HG03442 (cell line): ENCODE results near the gene ANAPC2.
"Not testable (repeated sequence)": the region's sequence is repeated elsewhere in the genome, so short reads cannot be mapped to it uniquely, and the experiment has no call there.

Source experiments
- ATAC-seq: cut with Tn5 transposase; IDR thresholded peaks from one replicate; pipeline ENCODE4 v1.9.1; 2021; ENCODE audit warnings: mild to moderate bottlenecking, moderate library complexity; ENCODE audit not compliant: unreplicated experiment

The ANAPC2 gene

DNA sequence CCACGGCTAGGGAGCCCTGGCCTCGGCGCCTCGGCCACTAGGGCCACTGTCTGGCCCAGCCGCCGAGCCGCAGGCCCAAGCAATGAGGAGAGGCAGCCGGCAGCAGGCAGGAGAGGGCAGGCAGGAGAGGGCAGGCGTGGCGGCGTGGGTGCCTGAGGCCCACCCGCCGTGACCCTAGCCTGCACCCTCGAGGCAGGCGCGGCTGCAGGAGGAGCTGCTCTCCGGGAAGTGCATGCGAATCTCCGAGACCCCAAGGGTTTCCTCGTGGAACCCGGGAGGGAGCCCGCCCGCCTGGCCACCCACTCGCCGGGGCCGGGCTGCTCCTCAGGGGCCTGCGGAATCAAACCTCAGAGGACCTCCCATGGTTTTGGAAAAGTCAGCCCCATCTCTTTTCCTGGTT, 40.1 kb downstream of the ANAPC2 start:
- ATAC-seq = no peak

DNA sequence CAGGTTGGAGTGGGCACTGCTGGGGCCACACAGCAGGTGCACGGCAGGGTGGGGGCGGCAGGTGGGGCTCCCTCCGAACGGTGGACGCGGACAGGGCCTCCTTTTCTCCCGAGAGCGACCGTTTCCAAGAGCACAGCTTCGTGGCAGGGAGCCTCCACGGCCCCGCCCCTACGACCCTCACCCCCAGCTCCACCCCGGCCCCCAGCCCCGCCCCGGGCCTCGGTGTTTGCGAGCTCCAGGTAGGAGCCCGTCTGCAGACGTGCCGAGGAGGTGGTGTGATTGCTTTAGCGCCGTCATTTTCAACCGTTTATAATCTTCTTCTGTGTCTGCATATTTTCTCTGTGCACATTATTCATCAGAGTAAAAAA, 40.6 kb downstream of the ANAPC2 start:
- no peak for ATAC-seq

DNA sequence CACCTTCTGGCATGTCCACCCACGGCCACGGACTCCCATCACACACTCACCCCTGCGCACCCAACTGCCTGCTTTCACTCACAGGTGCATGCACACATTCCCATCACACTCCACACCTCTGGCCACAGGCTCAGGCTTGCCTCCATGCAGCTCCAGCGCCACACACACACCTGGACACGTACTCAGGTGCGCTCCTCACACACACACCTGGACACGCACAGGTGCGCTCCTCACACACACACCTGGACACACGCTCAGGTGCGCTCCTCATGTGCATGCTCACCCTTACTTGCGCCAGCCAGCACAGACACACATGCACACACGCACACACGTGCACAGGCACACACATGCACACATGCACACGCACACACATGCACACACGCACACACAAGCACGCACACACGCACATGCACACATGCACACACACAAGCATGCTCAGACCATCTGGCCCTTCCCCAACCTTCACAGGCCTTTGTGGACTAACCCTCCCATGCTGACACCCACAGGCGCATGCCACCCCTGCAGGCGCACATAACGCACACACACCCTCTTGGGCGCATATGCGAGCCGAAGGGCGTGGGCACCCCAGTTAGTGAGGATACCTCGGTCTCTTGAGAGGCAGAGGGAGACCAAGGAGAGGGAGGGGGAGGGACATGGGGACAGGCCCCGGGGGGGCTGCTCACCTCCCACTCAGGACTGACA, 41.1 kb downstream of the ANAPC2 start:
- ATAC-seq = no peak

DNA sequence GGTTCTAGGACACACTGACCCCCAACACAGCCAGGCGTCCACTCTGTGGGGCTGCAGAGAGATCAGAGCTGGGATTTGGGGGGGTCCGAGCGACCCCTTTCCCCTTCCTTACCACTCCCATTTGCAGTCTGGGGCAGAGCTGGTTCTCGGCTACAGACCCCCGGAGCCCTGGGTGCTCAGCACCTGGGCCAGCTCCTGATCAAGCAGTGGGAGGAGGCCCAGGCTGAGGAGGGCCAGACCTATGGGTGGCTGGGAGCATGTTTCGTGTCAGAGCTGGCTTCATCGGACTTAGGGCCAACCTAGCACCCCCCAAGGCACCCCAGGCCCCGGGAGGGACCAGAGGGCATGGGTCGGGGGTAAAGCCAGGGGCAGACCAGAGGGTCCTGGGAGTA, 41.8 kb downstream of the ANAPC2 start:
- no peak for ATAC-seq

DNA sequence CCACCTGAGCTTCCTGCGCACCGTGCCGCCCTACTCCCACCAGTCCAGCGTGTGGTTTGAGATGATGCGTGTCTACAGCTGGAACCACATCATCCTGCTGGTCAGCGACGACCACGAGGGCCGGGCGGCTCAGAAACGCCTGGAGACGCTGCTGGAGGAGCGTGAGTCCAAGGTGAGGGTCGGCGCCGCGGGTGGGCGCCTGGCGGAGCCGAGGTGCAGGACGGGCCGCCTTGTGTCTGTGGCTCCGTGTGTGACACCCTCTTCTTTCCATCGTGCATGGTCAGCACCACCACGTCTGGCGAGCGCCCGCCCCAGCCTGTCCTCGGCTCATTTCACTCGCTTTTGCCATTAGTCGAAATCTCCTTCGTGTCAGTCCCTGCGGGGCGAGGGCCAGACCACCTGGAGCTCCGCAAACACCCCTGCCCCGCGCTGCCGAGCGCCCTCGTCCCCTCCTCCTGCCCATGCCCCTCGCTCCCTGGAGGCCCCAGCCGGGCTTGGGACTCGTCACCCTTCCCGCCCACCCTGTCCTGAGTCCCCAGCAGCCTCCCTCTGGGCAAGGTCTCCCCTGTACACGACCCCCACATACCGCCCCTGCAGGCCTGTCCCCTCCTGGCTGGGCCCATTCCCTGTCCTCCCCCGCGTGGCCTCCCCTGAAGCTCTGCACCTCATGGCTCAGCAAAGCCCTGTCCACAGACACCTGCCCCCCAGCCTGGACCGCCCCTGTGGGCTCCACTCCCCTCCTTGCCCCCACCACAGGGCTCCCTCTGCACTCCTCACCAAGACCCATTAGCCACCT, 42.4 kb downstream of the ANAPC2 start:
- no peak for ATAC-seq

DNA sequence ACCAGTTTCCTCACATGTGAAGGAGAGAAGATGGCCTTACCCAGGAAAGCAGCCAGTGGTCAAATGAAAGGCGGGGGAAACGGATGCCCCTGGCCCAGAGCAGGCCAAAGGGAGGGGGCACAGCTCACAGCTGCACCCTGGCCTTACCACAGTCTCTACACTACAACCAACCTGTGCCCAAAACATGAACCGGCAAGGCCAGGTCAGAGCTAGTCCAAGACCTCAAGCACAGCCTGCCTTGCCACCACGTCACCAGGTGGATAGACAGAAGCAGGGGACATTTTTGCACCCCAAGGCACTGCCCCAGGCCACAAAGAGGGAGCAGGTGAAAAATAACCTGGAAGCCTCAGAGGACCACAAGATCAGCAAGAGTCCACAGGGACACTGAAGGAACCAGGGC, 44.9 kb downstream of the ANAPC2 start:
- no peak for ATAC-seq

DNA sequence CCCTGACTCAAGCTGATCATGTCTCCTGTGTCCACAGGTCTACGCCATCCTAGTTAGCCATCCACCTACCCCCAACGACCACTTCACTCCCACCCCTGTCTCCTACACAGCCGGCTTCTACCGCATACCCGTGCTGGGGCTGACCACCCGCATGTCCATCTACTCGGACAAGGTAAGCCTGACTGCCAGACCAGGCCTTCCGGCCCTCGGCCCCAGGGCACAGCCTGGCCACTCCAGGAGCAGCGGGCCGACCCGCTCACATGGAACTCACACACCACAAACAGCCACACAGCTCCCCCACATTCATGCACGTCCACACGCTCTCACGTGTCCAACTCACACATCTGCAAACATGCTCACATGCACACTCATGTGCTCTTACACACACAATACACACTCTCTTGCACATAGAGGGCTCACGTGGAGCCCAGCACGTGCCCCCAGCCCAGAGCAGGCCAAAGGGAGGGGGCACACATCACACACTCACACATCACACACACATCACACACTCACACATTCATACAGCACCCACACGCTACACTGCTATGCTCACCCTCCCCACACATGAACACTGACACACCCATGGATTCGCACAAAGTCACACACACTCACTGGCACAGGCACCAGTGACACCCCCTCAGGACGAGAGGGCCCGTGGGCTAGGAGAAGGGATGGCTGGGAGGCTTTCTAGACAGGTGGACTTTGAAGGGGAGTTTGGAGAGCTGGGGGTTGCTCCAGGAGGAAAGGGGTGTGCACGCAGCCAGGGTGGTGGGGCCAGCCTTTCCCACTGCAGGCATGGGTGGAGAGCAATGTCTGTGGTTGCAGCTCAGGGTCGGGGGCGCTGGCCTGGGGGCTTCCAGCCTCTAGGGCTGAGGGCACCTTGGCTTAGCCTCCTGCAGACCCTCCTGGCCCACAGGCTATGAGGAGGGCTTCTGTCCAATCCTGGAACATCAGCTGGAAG, 46.1 kb downstream of the ANAPC2 start:
- ATAC-seq = no peak

DNA sequence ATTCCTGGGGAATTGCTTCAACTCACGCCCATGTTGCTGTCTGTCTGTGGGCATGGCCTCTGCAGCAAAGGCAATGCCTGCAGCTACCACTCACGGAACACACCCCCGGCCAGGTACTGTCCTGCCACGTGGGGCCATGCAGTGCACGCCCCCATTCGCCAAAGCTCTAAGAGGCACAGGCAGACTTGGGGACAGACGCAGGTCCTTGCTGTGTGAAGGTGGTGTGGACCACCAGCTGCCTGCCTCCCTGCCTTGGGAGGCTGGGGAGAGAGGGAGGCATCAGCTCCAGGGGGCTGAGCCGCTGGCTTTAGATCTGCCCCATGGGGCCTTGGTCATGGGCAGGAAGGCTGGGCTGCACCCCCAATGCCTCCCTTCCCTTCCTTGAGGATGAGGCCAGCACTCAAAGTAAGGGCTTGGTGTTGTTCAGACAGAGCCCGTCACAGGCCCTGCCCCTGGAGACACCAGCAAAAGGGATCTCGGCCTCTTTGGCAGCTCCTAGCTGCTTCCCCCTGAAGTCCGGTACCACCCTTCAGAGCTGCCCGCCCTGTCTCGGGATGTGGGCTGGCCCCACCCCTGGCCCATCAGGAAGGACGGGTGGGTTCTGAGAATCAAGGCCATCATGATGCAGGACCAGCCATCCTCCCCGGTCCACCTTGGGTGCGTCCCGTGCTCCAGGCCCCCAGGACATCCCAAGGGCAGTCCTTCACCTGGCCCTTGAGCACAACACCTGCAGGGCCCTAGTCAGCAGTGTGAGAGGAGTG, 47.1 kb downstream of the ANAPC2 start:
- no peak for ATAC-seq

DNA sequence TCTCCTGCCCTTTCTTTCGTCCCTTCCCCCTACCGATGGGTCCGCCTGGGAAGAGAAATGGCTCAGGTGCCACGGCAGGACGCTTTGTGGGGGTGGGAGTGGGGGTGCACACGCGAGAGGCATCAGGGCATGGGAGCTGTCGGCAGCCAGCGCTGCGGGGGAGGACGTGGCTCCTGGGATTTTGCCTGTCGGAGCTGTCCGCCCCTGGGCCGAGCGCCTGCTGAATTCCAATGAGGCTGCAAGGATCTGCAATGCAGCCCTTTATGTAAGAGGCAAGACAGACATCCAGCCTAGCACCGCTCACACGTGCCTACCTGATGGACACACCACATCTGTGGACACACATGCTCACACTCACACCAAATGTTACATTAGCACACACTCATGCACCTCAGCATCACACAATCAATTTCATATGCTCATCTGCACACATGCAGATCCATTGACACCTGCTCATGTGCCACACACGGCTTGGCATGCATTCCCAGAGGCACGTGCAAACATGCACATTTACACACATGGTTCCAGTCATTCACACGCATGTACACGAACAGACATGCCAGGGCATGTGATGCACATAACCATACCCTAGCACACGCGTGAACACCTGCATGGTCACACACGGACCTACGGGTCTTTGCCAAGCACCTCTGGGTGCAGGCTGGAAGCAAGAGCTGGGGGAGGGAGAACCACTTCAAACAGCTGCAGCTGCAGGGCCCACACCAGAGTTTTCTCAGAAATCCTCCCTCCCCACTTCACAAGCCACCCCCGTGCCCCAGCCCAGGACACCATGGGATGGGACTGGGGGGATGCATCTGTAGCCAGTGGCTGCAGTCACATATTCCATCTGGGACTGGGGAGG, 48.0 kb downstream of the ANAPC2 start:
- ATAC-seq = no peak

DNA sequence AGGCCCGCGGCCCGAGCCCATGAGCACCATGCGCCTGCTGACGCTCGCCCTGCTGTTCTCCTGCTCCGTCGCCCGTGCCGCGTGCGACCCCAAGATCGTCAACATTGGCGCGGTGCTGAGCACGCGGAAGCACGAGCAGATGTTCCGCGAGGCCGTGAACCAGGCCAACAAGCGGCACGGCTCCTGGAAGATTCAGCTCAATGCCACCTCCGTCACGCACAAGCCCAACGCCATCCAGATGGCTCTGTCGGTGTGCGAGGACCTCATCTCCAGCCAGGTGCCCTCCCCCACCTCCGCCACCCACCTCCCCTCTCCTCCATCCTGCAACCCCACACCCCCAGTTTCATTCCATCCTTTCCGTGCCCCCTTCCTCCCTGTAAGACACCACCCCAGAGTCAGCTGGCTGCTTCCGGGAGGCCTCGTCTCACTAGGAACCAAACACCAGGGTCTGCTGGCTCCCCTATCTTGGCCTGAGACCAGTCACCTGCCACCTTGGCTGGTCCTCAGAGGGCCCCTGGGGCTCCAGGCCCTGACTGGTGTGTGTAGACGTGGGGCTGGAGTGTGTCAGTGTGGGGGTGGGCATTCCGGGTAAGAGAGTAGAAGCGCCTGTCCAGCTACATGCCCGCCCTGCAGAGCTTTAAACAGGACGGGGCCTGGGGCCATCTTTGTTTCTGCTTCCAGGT, 48.8 kb downstream of the ANAPC2 start:
- ATAC-seq = no peak

DNA sequence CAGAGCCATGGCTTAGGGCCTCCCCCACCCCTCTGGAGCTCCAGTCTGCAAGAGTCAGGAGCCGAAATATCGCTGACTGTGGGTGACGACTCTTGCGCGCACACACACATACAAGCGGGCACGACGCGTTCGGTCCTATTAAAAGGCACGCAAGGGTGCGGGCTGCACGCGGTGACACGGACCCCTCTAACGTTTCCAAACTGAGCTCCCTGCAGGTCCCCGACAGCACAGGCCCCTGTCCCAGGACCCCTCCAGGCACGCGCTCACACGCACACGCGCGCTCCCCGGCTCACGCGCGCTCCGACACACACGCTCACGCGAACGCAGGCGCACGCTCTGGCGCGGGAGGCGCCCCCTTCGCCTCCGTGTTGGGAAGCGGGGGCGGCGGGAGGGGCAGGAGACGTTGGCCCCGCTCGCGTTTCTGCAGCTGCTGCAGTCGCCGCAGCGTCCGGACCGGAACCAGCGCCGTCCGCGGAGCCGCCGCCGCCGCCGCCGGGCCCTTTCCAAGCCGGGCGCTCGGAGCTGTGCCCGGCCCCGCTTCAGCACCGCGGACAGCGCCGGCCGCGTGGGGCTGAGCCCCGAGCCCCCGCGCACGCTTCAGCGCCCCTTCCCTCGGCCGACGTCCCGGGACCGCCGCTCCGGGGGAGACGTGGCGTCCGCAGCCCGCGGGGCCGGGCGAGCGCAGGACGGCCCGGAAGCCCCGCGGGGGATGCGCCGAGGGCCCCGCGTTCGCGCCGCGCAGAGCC, 49.5 kb downstream of the ANAPC2 start, which contains the start of gene GRIN1:
TSS of gene GRIN1 (plus strand) at position 433 of the 746 bp plus-strand sequence. CDS start 333 bp downstream, outside the sequence.
- no peak for ATAC-seq

DNA sequence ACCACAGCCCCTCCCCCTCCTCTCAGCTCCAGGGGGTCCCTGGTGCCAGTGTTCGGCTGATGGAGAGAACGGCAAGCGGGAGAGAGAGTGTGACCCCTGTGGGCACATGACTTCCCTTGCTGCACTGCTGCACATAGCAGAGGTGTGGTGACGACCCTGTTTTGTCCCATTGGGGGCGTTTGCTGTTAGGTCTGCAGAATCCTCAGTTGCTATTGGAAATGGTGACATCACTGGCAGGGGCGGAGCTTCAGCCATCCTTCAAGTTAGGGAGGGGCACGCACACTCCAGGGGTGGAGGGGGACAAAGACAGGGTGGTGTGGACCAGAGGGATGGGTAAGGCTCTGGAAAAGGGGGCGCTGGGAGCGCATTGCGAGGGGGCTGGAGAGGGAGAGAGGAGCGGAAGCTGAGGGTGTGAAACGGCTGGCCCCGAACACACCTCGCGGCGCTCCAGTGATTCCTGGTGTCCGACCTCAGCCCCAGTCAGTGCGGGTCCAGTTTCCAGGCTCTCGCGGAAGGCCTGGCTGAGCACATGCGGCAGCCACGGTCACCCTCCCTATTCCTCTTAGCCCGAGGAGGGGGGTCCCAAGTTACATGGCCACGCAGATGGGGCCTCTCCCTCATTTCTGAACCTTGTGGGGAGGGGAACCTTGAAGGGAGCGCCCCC, 50.2 kb downstream of the ANAPC2 start:
- no peak for ATAC-seq

DNA sequence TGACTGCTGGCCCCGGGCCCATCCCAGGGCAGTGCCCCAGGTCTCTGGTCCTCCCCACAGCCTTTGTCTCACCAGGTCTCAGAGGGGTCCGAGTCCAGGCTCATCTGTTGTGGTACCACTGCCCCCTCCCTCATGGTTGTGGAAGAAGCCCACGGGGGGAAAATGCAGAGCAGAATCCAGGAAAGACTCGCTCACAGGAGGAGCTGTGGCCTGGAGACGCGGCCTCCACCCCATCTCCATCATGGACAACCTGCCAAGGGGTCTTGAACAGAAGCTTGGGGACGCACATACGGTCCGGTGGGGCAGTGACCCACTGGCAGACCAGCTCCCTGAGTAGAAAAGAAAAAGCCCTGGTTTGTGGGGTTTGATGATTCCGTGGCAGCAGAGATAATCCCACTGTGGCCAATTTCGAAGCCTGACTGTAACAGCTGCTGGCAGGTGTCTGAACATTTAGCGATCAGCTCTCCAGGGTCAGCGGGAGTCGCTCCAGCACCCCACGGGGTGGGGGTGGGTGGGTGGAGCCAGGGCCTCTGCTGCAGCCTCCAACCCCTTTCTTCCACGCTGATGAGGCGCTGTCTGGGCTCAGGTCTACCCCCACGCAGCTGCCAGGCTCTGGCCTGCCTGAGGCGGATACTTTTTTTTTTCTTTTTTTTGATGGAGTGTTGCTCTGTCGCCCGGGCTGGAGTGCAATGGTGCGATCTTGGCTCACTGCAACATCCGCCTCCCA, 51.3 kb downstream of the ANAPC2 start:
- no peak for ATAC-seq

DNA sequence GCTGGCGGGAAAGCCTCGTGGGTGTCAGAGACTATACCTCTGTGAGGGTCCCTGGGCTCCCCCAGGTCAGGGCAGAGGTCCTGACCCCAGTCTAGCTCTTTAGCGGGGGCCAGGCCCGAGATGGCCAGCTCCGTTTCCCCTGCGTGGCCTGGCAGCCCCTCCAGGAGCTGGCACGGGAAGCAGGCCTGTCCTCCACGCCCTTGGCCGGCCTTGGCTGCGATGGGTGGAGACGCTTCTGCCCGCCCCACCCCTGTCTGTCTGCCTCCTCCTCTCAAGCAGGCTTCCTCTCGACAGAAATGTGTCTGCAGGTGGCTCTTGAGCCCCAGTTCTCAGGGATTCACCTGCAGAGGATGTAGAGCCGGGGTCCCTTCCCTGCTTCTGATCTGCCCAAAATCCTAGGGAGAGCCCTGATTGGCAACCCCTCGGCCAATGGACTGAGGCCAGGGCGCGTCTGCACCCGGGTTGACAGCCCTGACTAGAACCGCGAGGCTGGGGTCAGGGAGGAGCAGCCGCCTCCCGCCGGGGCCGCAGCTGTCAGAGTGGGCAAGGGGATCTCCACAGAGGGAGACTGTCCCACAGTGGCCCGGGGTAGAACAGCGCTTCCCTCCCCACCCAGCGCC, 52.0 kb downstream of the ANAPC2 start:
- ATAC-seq = no peak

DNA sequence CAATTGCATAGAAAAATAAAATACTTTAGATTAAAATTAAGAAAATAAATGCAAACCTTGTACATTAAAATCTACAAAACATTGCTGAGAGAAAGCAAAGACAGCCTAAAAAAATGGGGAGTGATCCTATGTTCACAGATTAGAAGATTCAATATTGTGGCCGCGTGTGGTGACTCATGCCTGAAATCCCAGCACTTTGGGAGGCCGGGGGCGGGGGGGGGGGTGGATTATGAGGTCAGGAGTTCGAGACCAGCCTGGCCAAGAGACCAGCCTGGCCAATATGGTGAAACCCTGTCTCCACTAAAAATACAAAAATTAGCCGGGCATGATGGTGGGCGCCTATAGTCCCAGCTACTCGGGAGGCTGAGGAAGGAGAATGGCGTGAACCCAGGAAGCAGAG, 53.2 kb downstream of the ANAPC2 start:
- not testable (repeated sequence) for ATAC-seq

DNA sequence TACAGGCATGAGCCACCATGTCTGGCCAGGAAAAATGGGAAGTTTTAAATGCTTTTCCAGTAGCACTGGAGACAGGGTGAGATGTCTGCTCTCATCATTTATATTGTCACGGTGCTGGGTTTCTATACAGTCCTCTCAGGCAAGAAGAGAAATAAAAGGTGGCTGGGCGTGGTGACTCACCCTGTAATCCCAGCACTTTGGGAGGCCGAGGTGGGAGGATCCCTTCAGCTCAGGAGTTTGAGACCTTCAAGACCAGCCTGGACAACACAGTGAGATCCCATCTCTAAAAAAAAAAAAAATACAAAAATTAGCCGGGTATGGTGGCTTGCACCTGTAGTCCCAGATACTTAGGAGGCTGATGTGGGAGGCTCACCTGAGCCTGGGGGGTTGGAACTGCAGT, 54.2 kb downstream of the ANAPC2 start:
- ATAC-seq = no peak
